ENCODE results near the gene TDRD7.

TDRD7 gene

DNA sequence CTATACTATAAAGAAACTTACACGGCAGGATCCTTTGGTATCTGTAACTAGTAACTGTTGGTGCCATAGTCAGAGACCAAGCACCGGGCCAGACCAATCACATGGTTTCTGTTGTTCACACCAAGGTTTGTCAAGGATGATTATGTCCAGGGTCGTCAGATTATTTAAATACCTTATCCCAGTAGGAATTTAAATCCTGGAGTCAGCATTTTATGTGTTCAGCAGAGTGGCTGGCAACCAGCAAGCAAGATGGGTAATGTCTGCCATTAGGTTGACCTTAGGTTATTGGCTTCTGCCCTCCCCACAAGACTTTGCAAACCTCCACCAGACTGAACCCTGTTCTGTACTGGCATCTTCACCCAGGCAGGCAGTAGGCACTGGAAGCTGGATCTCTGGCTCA, 50.3 kb downstream of the TDRD7 start:
- no peak for DNase-seq
- H3K27ac ChIP-seq: no peak overlapping the region
- TF ChIP-seq, protein P1, sequence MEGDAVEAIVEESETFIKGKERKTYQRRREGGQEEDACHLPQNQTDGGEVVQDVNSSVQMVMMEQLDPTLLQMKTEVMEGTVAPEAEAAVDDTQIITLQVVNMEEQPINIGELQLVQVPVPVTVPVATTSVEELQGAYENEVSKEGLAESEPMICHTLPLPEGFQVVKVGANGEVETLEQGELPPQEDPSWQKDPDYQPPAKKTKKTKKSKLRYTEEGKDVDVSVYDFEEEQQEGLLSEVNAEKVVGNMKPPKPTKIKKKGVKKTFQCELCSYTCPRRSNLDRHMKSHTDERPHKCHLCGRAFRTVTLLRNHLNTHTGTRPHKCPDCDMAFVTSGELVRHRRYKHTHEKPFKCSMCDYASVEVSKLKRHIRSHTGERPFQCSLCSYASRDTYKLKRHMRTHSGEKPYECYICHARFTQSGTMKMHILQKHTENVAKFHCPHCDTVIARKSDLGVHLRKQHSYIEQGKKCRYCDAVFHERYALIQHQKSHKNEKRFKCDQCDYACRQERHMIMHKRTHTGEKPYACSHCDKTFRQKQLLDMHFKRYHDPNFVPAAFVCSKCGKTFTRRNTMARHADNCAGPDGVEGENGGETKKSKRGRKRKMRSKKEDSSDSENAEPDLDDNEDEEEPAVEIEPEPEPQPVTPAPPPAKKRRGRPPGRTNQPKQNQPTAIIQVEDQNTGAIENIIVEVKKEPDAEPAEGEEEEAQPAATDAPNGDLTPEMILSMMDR (IDR thresholded peaks at IDR 0.05; ENCODE audit: low read depth, low read length, missing control alignments): no peak
- no peaks in the 10 kb centered on the region for H3K27me3 ChIP-seq (replicated peaks)
- no peaks in the 10 kb centered on the region for H3K36me3 ChIP-seq (replicated peaks)
- no peak overlapping the region for H3K4me3 ChIP-seq (ENCODE audit: low read depth, low read length)
- in situ Hi-C loops (cut with HindIII; ENCODE audit: low pct_ligation_motif_present, low sequenced_read_pairs): no loop called here

DNA sequence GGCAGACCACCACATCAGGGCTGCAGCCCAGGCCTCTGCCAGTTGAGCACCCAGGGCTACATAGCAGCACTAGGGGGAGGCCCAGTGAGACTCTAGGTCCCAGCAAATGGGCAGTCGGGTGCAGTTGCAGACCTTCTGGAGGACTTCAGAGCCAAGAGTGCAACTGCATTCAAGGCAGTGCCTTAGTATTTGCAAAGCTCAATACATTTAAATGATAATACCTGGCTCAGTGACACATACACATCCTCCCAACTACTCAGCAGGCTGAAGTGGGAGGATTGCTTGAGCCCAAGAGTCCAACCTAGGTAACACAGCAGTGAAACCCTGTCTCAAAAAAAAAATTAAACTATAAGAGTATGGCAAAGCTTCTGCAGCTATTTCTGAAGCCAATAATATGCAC, 51.0 kb downstream of the TDRD7 start:
- TF ChIP-seq, protein P1 (IDR thresholded peaks at IDR 0.05; ENCODE audit: low read depth, low read length, missing control alignments): no peak
- Histone ChIP-seq H3K36me3 (replicated peaks) (no peaks in the 10 kb centered on the region), H3K27ac (no peak overlapping the region), H3K4me3 (ENCODE audit: low read depth, low read length) (no peak overlapping the region), H3K27me3 (replicated peaks) (no peaks in the 10 kb centered on the region)
- no peak for DNase-seq
- in situ Hi-C loops (cut with HindIII; ENCODE audit: low pct_ligation_motif_present, low sequenced_read_pairs): no loop called here

DNA sequence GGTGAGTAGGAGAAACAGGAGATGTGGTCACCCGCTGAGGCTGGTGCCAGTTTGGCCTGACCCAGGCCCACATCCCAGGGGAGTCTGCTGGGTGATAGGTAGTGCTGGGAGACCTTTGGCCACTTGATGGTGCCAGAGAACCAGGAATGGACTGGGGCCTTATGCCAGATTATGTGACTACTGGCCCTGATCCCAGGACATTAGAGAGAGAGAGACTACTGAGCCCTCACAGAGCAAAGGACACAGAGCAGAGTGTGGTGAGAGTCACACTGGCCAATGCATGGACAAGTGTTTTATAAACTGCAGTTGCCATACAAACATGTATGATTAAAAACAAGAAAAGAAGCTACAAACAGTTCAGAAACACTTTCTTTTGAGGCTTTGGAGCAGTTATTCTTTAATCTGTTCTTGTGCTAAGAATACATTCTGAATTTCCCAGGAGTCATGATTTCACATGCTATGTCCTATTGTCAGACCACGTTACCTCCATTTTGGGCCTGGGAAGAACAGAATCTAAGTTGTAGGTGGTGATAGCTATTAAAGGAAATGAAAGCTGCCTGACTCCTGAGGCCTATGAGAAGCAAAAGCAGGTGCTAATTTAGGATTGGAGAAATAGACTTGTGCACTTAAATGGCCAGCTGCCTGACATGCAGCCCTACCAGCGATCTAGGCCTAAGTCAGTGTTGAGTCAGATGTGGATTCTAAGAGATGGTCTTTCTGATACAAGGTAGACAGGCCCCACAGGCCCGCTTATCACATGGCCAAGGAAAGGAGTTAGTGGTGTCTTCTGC, 57.0 kb downstream of the TDRD7 start:
- TF ChIP-seq, protein P1 (IDR thresholded peaks at IDR 0.05; ENCODE audit: low read depth, low read length, missing control alignments): peak; percentile 84
- in situ Hi-C loops (cut with HindIII; ENCODE audit: low pct_ligation_motif_present, low sequenced_read_pairs): no loop called here
- Histone ChIP-seq H3K4me3 (ENCODE audit: low read depth, low read length) (no peak overlapping the region), H3K36me3 (replicated peaks) (no peaks in the 10 kb centered on the region), H3K27me3 (replicated peaks) (no peaks in the 10 kb centered on the region), H3K27ac (no peak overlapping the region)
- peak; percentile 56 for DNase-seq

DNA sequence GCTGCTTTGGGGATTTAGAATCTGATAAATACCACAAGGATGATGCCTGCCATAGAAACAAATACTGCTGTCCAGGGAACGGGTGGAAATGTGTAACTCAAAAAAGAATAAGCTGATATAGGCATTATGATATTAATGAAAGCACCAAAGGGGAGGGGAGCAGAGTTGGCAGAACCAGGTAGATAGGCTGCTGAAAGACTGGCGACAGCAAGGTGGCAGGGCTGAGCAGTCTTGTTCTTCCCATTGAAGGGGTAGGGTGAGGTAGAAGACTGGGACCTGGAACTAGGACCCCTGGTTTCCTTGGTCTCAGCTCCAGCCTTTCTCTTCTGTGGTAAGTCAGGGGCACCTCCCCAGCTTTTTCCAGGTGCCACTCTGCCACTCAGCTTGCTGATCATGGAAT, 58.2 kb downstream of the TDRD7 start:
- DNase-seq: no peak
- TF ChIP-seq, protein P1 (IDR thresholded peaks at IDR 0.05; ENCODE audit: low read depth, low read length, missing control alignments): peak; percentile 26
- in situ Hi-C loops (cut with HindIII; ENCODE audit: low pct_ligation_motif_present, low sequenced_read_pairs): no loop called here
- Histone ChIP-seq H3K27ac (no peak overlapping the region), H3K27me3 (replicated peaks) (no peaks in the 10 kb centered on the region), H3K4me3 (ENCODE audit: low read depth, low read length) (no peak overlapping the region), H3K36me3 (replicated peaks) (no peaks in the 10 kb centered on the region)

DNA sequence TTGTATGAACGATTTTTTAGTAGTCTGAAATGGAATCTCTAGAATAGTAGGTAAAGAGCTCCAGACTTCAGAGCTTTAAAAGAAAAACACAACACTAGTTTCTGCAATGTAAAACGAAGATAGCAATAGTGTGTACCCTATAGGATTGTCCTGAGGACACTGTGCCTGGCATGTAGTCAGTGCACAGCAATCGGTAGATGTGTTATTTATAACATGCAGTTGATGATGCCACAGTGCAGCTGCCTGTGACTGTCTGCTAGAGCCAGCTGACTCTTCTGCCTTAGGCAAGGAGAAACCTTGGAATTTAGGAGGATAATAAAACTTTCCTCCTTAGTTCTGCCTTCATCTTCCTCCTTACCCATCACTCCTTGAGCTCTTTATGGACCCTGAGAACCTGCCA, 61.8 kb downstream of the TDRD7 start:
- H3K27me3 ChIP-seq (replicated peaks): no peaks in the 10 kb centered on the region
- in situ Hi-C loops (cut with HindIII; ENCODE audit: low pct_ligation_motif_present, low sequenced_read_pairs): no loop called here
- TF ChIP-seq, protein P1 (IDR thresholded peaks at IDR 0.05; ENCODE audit: low read depth, low read length, missing control alignments): no peak
- no peak overlapping the region for H3K4me3 ChIP-seq (ENCODE audit: low read depth, low read length)
- H3K27ac ChIP-seq: no peak overlapping the region
- no peak for DNase-seq
- H3K36me3 ChIP-seq (replicated peaks): no peaks in the 10 kb centered on the region

Data from brain microvascular endothelial cell (primary cell).